ENCODE measurements around the gene POU2AF3.

POU2AF3 gene

GRCh38 chr11:111348147-111348546 is 49.8 kb downstream of the POU2AF3 start:
- H3K36me3 Mint-ChIP-seq (ENCODE audit: low read depth): peaks cover 3% of the 10 kb centered on the region
- H3K27ac Mint-ChIP-seq: no peak overlapping the region
- H3K9me3 Mint-ChIP-seq: no peaks in the 10 kb centered on the region
- no peak overlapping the region for H3K4me3 Mint-ChIP-seq
- H3K4me1 Mint-ChIP-seq (ENCODE audit: low read depth): no peaks in the 10 kb centered on the region
- peaks cover 13% of the 10 kb centered on the region for H3K27me3 Mint-ChIP-seq (ENCODE audit: low read depth)

GRCh38 chr11:111349191-111349695 is 50.9 kb downstream of the POU2AF3 start:
- Mint-ChIP-seq H3K4me1 (ENCODE audit: low read depth) (no peaks in the 10 kb centered on the region), H3K27me3 (ENCODE audit: low read depth) (peaks cover 10% of the 10 kb centered on the region), H3K4me3 (no peak overlapping the region), H3K9me3 (no peaks in the 10 kb centered on the region), H3K36me3 (ENCODE audit: low read depth) (peaks cover 6% of the 10 kb centered on the region), H3K27ac (no peak overlapping the region)

GRCh38 chr11:111350811-111351210 is 52.5 kb downstream of the POU2AF3 start:
- H3K4me3 Mint-ChIP-seq: no peak overlapping the region
- no peaks in the 10 kb centered on the region for H3K9me3 Mint-ChIP-seq
- H3K27ac Mint-ChIP-seq: no peak overlapping the region
- no peaks in the 10 kb centered on the region for H3K4me1 Mint-ChIP-seq (ENCODE audit: low read depth)
- peaks cover 6% of the 10 kb centered on the region for H3K36me3 Mint-ChIP-seq (ENCODE audit: low read depth)
- peaks cover 10% of the 10 kb centered on the region for H3K27me3 Mint-ChIP-seq (ENCODE audit: low read depth)

GRCh38 chr11:111351374-111352055 is 53.2 kb downstream of the POU2AF3 start:
- Mint-ChIP-seq H3K9me3 (no peaks in the 10 kb centered on the region), H3K4me3 (no peak overlapping the region), H3K36me3 (ENCODE audit: low read depth) (peaks cover 6% of the 10 kb centered on the region), H3K27me3 (ENCODE audit: low read depth) (peaks cover 10% of the 10 kb centered on the region), H3K27ac (no peak overlapping the region), H3K4me1 (ENCODE audit: low read depth) (no peaks in the 10 kb centered on the region)

GRCh38 chr11:111352231-111352746 is 53.9 kb downstream of the POU2AF3 start:
- no peaks in the 10 kb centered on the region for H3K9me3 Mint-ChIP-seq

GRCh38 chr11:111352935-111353710 is 54.8 kb downstream of the POU2AF3 start:
- Mint-ChIP-seq H3K36me3 (ENCODE audit: low read depth) (peaks cover 8% of the 10 kb centered on the region), H3K27ac (no peak overlapping the region), H3K4me1 (ENCODE audit: low read depth) (no peaks in the 10 kb centered on the region), H3K9me3 (no peaks in the 10 kb centered on the region), H3K4me3 (no peak overlapping the region), H3K27me3 (ENCODE audit: low read depth) (peaks cover 10% of the 10 kb centered on the region)

More at GRCh38 chr11:111352231-111352746, 53.9 kb downstream of the POU2AF3 start:
- no peak overlapping the region for H3K4me3 Mint-ChIP-seq
- peaks cover 10% of the 10 kb centered on the region for H3K27me3 Mint-ChIP-seq (ENCODE audit: low read depth)
- no peaks in the 10 kb centered on the region for H3K4me1 Mint-ChIP-seq (ENCODE audit: low read depth)
- H3K36me3 Mint-ChIP-seq (ENCODE audit: low read depth): peaks cover 8% of the 10 kb centered on the region
- no peak overlapping the region for H3K27ac Mint-ChIP-seq

GRCh38 chr11:111353776-111354600 is 55.6 kb downstream of the POU2AF3 start:
- Mint-ChIP-seq H3K27me3 (ENCODE audit: low read depth) (peaks cover 10% of the 10 kb centered on the region), H3K4me1 (ENCODE audit: low read depth) (no peaks in the 10 kb centered on the region), H3K27ac (no peak overlapping the region)

GRCh38 chr11:111354601-111354891 is 56.2 kb downstream of the POU2AF3 start:
- H3K4me3 Mint-ChIP-seq: no peak overlapping the region
- peaks cover 9% of the 10 kb centered on the region for H3K27me3 Mint-ChIP-seq (ENCODE audit: low read depth)
- H3K36me3 Mint-ChIP-seq (ENCODE audit: low read depth): peaks cover 8% of the 10 kb centered on the region
- no peaks in the 10 kb centered on the region for H3K9me3 Mint-ChIP-seq
- H3K4me1 Mint-ChIP-seq (ENCODE audit: low read depth): no peaks in the 10 kb centered on the region
- H3K27ac Mint-ChIP-seq: no peak overlapping the region

More at GRCh38 chr11:111353776-111354600, 55.6 kb downstream of the POU2AF3 start:
- no peaks in the 10 kb centered on the region for H3K9me3 Mint-ChIP-seq
- peaks cover 8% of the 10 kb centered on the region for H3K36me3 Mint-ChIP-seq (ENCODE audit: low read depth)
- H3K4me3 Mint-ChIP-seq: no peak overlapping the region

GRCh38 chr11:111355101-111355500 is 56.8 kb downstream of the POU2AF3 start:
- Mint-ChIP-seq H3K27ac (no peak overlapping the region), H3K36me3 (ENCODE audit: low read depth) (peaks cover 8% of the 10 kb centered on the region), H3K9me3 (no peaks in the 10 kb centered on the region), H3K4me1 (ENCODE audit: low read depth) (peaks cover 3% of the 10 kb centered on the region), H3K27me3 (ENCODE audit: low read depth) (peaks cover 7% of the 10 kb centered on the region), H3K4me3 (no peak overlapping the region)

- peaks cover 3% of the 10 kb centered on the region for H3K4me1 Mint-ChIP-seq (ENCODE audit: low read depth)
- H3K36me3 Mint-ChIP-seq (ENCODE audit: low read depth): peaks cover 8% of the 10 kb centered on the region
- no peak overlapping the region for H3K27ac Mint-ChIP-seq
- H3K27me3 Mint-ChIP-seq (ENCODE audit: low read depth): no peaks in the 10 kb centered on the region
- H3K9me3 Mint-ChIP-seq: no peaks in the 10 kb centered on the region
- no peak overlapping the region for H3K4me3 Mint-ChIP-seq
These were observed 57.8 kb downstream of the POU2AF3 start for GRCh38 chr11:111355956-111356659.

- no peak overlapping the region for H3K4me3 Mint-ChIP-seq
- peaks cover 3% of the 10 kb centered on the region for H3K4me1 Mint-ChIP-seq (ENCODE audit: low read depth)
- peaks cover 9% of the 10 kb centered on the region for H3K36me3 Mint-ChIP-seq (ENCODE audit: low read depth)
- H3K27ac Mint-ChIP-seq: no peak overlapping the region
- H3K9me3 Mint-ChIP-seq: no peaks in the 10 kb centered on the region
- H3K27me3 Mint-ChIP-seq (ENCODE audit: low read depth): no peaks in the 10 kb centered on the region
These were observed 58.3 kb downstream of the POU2AF3 start for GRCh38 chr11:111356660-111357048.

GRCh38 chr11:111357150-111358037 is 59.0 kb downstream of the POU2AF3 start:
- no peak overlapping the region for H3K4me3 Mint-ChIP-seq
- H3K9me3 Mint-ChIP-seq: no peaks in the 10 kb centered on the region
- H3K27me3 Mint-ChIP-seq (ENCODE audit: low read depth): no peaks in the 10 kb centered on the region
- H3K36me3 Mint-ChIP-seq (ENCODE audit: low read depth): peaks cover 12% of the 10 kb centered on the region
- no peak overlapping the region for H3K27ac Mint-ChIP-seq
- peaks cover 6% of the 10 kb centered on the region for H3K4me1 Mint-ChIP-seq (ENCODE audit: low read depth)

Data from T-helper 1 cell treated with Interleukin-12 subunit alpha and Interleukin-12 subunit beta and Interleukin-4 antibody, amounts not matched to agents 30 μg/mL and 1 μg/mL, for 36 hours (primary cell).